Smooth muscle cell of bladder (primary cell): ENCODE data around the gene ARGFX. TPM values are rescaled to one million over a fixed set of nuclear protein-coding genes. Genes with fewer than 3 reads are reported as not detected.

Experiments used
- total RNA-seq: library from RNA; depleted of rRNA; stranded (reverse); fragments of >200 nt; gene quantifications from 2 replicates; pipeline ENCODE4 v1.2.3, GENCODE V29; 2014

ARGFX gene
- not detected in 2 replicates for total RNA-seq

GRCh38 chr3:121567649-121568048 is at the start of gene ARGFX:
Gene ARGFX, plus strand, starts transcription at chr3:121567949. Its CDS starts 2,765 bp downstream, at chr3:121570714.

GRCh38 chr3:121545574-121546455 is 21.9 kb upstream of the ARGFX start, which contains the start of gene POLQ:
Gene POLQ, minus strand, starts transcription at chr3:121545988. Its CDS starts 111 bp downstream, at chr3:121545877.

GRCh38 chr3:121592856-121593702 is 25.3 kb downstream of the ARGFX start, which contains the start of gene FBXO40:
Gene FBXO40, plus strand, starts transcription at chr3:121593379. Its CDS starts 27,197 bp downstream, at chr3:121620576.

Other genes starting within 250 kb of the ARGFX start
- 1.8 and 2.4 TPM in 2 replicates for gene POLQ, start 22.0 kb upstream of the ARGFX start, total RNA-seq
- gene FBXO40, start 25.4 kb downstream of the ARGFX start, total RNA-seq: not detected in 2 replicates
- 7.1 and 7.2 TPM in 2 replicates for gene HCLS1, start 93.0 kb downstream of the ARGFX start, total RNA-seq
- gene GOLGB1, start 181.8 kb downstream of the ARGFX start, total RNA-seq: 55.3 and 60.3 TPM in 2 replicates